COR-L47 (cell line): ENCODE results near the gene BCAS4.

Source experiments
- DNase-seq: peaks from one replicate; lab custom pipeline; 2025; lab: John Stamatoyannopoulos, UW

BCAS4 gene

DNA sequence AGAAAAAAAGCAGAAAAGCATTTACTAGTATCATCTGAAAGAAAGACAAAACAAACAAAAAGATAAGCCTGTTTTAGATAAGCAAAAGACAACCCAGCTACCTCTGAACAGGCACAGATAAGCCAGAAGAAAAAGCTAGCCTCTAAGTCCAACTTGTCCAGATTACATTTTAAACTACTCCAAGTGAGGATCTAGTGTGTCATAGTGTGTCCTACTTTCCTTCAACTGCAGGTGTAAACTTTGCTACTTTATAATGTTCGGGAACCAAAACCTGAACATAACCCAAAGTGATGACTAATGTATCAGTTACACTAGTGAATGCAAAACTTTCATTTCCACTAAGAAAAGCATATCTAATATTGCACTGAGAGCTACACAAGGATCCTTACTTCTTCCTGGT lies 116.9 kb downstream of the BCAS4 start:
- DNase-seq: no peak

- no peak for DNase-seq
These were observed 119.0 kb downstream of the BCAS4 start for GRCh38 chr20:50913690-50914375.

DNA sequence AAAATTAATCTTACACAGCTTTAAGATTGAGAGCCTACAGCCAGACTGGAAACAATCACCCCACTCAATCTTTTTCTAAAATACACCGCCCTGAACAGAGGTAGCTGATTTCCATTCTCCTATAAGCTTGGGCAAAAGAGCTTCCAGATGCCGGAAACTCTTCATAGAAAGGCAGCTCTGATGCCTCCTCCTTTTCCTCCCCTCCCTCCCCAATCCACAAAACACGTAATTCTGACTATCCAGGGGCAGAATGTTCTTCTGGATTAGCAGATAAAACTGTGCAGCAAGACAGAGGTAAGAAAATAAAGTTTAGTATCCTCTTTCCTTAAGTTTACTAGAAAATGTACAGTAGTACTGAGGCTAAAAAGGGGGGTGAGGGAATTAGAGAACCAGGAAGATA lies 120.6 kb downstream of the BCAS4 start:
- no peak for DNase-seq

DNA sequence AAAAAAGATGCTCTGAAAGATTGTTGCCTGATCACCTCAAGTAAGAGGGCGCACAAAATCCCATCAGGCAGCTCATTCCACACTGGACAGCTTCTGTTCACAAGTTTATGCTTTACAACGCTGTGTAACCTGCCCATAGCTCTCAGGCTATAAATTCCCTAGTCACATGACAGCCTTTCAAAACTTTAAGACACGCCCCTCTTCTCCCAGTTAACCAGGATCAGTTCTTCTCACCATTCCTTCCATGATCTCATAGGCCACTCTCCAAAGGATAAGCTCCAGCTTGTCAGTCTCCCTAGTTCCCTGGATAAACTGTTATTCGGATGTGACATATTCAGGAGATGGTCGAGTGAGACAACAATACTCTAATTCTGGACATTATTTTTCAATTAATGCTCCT lies 121.4 kb downstream of the BCAS4 start:
- DNase-seq: no peak

GRCh38 chr20:50916934-50917333 lies 122.1 kb downstream of the BCAS4 start:
- DNase-seq: no peak

- DNase-seq: no peak
These were observed 123.5 kb downstream of the BCAS4 start for GRCh38 chr20:50918403-50918802.

DNA sequence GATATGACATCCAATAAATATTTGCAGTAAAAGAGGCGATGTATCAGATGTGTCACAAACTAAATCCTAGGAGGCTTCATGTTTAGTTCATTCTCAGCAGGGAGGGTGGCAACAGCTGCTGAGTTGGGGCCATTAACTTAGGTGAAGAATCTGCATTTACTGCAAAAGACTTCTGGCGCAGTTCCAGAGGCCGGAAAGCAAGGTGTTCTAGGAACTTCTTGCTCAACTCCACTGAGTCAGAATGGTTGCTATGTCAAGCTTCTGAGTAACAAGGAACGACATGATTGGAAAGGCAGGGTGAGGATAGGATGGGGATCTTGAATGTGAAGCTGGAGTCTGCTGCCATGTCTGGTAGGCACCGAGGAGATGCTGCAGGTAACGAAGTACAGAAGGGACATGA lies 124.7 kb downstream of the BCAS4 start:
- DNase-seq: no peak

- DNase-seq: no peak
These were observed 126.1 kb downstream of the BCAS4 start for GRCh38 chr20:50920997-50921396.

DNA sequence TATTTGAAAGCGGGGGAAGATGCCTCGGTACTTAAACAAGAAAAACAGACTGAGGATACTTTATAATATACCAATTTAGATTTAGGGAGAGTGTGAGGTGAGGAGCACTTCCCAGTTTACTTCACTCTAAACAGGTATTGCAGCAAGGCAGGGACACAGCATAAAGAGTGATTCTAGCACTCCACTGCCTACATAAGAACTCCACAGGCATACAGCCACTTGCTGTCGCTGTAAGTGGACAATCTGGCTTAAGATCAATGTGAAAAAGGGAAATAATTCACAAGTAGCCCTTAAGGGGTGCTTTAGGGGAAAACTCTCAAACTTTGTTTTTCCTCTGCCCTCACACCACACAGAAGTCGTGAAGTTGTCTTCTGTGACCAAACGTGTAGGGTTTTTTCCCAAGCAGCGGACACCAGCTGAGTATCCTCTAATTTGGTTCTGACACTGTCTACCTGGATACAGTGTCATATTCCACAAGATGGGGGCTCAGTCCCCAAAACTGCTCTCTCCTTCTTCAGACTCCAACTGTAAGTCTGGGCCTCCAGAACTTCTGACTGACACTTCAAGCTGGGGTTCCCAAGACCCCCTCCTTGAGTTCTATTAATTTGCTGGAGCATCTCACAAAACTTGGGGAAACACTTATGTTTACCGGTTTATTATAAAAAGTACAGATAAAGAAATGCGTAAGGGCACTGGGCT lies 127.1 kb downstream of the BCAS4 start:
- no peak for DNase-seq

DNA sequence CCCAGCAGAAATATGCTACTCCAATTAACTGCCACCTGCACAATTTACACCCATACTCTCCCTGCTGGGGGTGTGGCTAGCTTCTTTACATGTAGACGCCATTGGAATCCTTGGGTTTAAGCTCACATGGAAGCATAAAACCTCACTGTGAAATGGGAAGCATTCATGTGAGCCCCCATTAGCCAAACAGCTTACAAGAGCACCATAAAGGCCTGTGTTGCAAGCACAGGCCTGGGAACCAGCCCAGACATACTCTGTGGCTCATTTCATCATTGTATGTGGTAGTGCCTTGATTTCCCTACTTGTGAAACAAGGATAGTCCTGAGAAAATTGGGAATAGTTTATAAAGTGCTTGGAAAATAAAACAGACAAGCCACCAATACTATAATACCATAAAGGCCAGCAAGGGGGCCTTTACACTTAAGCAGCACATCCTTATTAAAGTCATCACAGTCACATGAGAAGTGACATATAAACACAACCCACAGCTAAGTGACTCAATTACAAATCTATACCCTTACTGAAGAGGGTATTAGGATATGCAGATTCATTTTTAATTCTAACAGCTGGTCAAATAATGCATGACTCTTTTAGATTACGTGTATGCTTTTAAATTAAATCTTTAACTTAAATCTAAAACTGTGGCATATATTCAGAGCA lies 129.5 kb downstream of the BCAS4 start:
- no peak for DNase-seq

- no peak for DNase-seq
These were observed 131.7 kb downstream of the BCAS4 start for GRCh38 chr20:50926530-50926929.
